HepG2 (cell line): ENCODE measurements around the gene SNRNP48. TPM values are rescaled to one million over a fixed set of nuclear protein-coding genes. Genes with fewer than 3 reads are reported as not detected.

Experiments used
- AGO2 ChIP-seq: fragments of 200-400 bp; formaldehyde crosslinking; optimal IDR thresholded peaks from 2 replicates; pipeline ENCODE3; 2017; ENCODE audit warnings: mild to moderate bottlenecking, low read depth, low read length, moderate library complexity
- ATF7-NPFF ChIP-seq: sonication (generic); formaldehyde crosslinking; IDR thresholded peaks from 2 replicates; pipeline ENCODE4 v1.8.1; 2023; ENCODE audit warnings: mild to moderate bottlenecking, low read depth, missing genetic modification reagents, moderate library complexity
- DMAP1 ChIP-seq: IDR thresholded peaks from 2 replicates; pipeline ENCODE4 v1.6.1; 2016
- GATAD2A ChIP-seq: IDR thresholded peaks from 2 replicates; pipeline ENCODE4 v1.6.1; 2016
- GTF2F1 ChIP-seq: fragments of 150-350 bp; IDR thresholded peaks from 2 replicates; pipeline ENCODE4 v1.6.1; 2014; ENCODE audit warnings: low read length
- KAT2B ChIP-seq: fragments of 150-350 bp; IDR thresholded peaks from 2 replicates; pipeline ENCODE4 v1.6.1; 2014; ENCODE audit warnings: low read depth, low read length, borderline replicate concordance
- KMT2B ChIP-seq: IDR thresholded peaks from 2 replicates; pipeline ENCODE4 v1.6.1; 2016; ENCODE audit warnings: missing genetic modification reagents, missing compliant biosample characterization
- MBNL3 ChIP-seq: fragments of 250-450 bp; sonication (Bioruptor Pico); conservative IDR thresholded peaks from 2 replicates; pipeline ENCODE4 v1.8.0; 2022; ENCODE audit warnings: mild to moderate bottlenecking, inconsistent platforms
- SETDB1 ChIP-seq: sonication (generic); formaldehyde crosslinking; IDR thresholded peaks from 2 replicates; pipeline ENCODE4 v1.5.1; 2020; ENCODE audit warnings: missing genetic modification reagents, mild to moderate bottlenecking, borderline replicate concordance
- YY1 ChIP-seq: IDR thresholded peaks from 2 replicates; pipeline ENCODE4 v1.6.1; 2011; ENCODE audit warnings: low read length, low read depth, moderate library complexity, mild to moderate bottlenecking; ENCODE audit not compliant: insufficient read depth, insufficient replicate concordance
- ZBTB20 ChIP-seq: sonication (generic); formaldehyde crosslinking; IDR thresholded peaks from 2 replicates; pipeline ENCODE4 v1.8.1; 2023; ENCODE audit warnings: missing genetic modification reagents, low read depth, mild to moderate bottlenecking, borderline replicate concordance
- ZMAT3 ChIP-seq: sonication (generic); formaldehyde crosslinking; conservative IDR thresholded peaks from 2 replicates; pipeline ENCODE4 v1.7.0; 2021; ENCODE audit warnings: missing genetic modification reagents
- ZNF253 ChIP-seq: sonication (generic); formaldehyde crosslinking; IDR thresholded peaks from 2 replicates; pipeline ENCODE4 v1.8.0; 2022; ENCODE audit warnings: mild to moderate bottlenecking, missing genetic modification reagents, borderline replicate concordance
- ZNF530 ChIP-seq: sonication (generic); formaldehyde crosslinking; IDR thresholded peaks from 2 replicates; pipeline ENCODE4 v1.5.0; 2020; ENCODE audit warnings: low read depth, mild to moderate bottlenecking, missing genetic modification reagents
- ZNF615 ChIP-seq: sonication (generic); formaldehyde crosslinking; IDR thresholded peaks from 2 replicates; pipeline ENCODE4 v1.5.0; 2020; ENCODE audit warnings: mild to moderate bottlenecking, missing genetic modification reagents, borderline replicate concordance
- ZNF781 ChIP-seq: sonication (generic); formaldehyde crosslinking; IDR thresholded peaks from 2 replicates; pipeline ENCODE4 v1.5.1; 2020; ENCODE audit warnings: borderline replicate concordance, mild to moderate bottlenecking, missing genetic modification reagents; ENCODE audit errors: not compliant biosample characterization
- ZNF790 ChIP-seq: sonication (generic); formaldehyde crosslinking; IDR thresholded peaks from 2 replicates; pipeline ENCODE4 v1.8.0; 2022; ENCODE audit warnings: missing genetic modification reagents, mild to moderate bottlenecking, borderline replicate concordance
- ZSCAN30 ChIP-seq: sonication (generic); formaldehyde crosslinking; IDR thresholded peaks from 2 replicates; pipeline ENCODE4 v1.5.0; 2020; ENCODE audit warnings: mild to moderate bottlenecking, missing genetic modification reagents
- ZZZ3 ChIP-seq: sonication (generic); formaldehyde crosslinking; IDR thresholded peaks from 2 replicates; pipeline ENCODE4 v1.4.0; 2020; ENCODE audit warnings: missing genetic modification reagents, mild to moderate bottlenecking, borderline replicate concordance
- polyA plus RNA-seq, 8 experiments: library from polyadenylated mRNA; depleted of rRNA in 3 of 8; stranded (reverse) in 7 of 8; unstranded in 1 of 8; fragments of >200 nt; fragmentation: Illumina TruSeq in 4 of 8; extraction: Trizol in 4 of 8; gene quantifications; 2 replicates each; pipeline versions ENCODE4 v1.2.1 to v1.2.3, GENCODE V29; 2011 to 2016; ENCODE audit warnings: low read depth in 4 of 8, missing spikeins in 1 of 8, mixed read lengths in 1 of 8; ENCODE audit not compliant: insufficient read depth in 1 of 8
- total RNA-seq, 5 experiments: library from RNA; depleted of rRNA; stranded (reverse); fragments of >200 nt; fragmentation: Illumina TruSeq; extraction: Trizol; gene quantifications; 2 replicates each; pipeline ENCODE4 v1.2.3, GENCODE V29; 2016; ENCODE audit warnings: low read depth in 1 of 5
- TF ChIP-seq, protein P1 (sequence below): sonication (generic); formaldehyde crosslinking; IDR thresholded peaks from 2 replicates; pipeline ENCODE4 v1.5.1; 2020; ENCODE audit warnings: missing genetic modification reagents, mild to moderate bottlenecking, borderline replicate concordance
- TF ChIP-seq, protein P2 (sequence below): sonication (generic); formaldehyde crosslinking; IDR thresholded peaks from 2 replicates; pipeline ENCODE4 v1.5.0; 2020; ENCODE audit warnings: missing genetic modification reagents
- TF ChIP-seq, protein P3 (sequence below): sonication (generic); formaldehyde crosslinking; IDR thresholded peaks from 2 replicates; pipeline ENCODE4 v1.8.0; 2022; ENCODE audit warnings: mild to moderate bottlenecking, missing genetic modification reagents, moderate library complexity
- TF ChIP-seq, protein P4 (sequence below): sonication (generic); formaldehyde crosslinking; IDR thresholded peaks from 2 replicates; pipeline ENCODE4 v1.5.0; 2020; ENCODE audit warnings: missing genetic modification reagents
- TF ChIP-seq, protein P5 (sequence below): IDR thresholded peaks from 2 replicates; pipeline ENCODE4 v1.6.1; 2016; ENCODE audit warnings: mild to moderate bottlenecking

The SNRNP48 gene
- total and polyA plus RNA-seq, 2 of the 13 experiments (the other 11 are each of a cell fraction or from before 2014, with no cell fraction given) = 17.5 to 47.5 TPM

DNA sequence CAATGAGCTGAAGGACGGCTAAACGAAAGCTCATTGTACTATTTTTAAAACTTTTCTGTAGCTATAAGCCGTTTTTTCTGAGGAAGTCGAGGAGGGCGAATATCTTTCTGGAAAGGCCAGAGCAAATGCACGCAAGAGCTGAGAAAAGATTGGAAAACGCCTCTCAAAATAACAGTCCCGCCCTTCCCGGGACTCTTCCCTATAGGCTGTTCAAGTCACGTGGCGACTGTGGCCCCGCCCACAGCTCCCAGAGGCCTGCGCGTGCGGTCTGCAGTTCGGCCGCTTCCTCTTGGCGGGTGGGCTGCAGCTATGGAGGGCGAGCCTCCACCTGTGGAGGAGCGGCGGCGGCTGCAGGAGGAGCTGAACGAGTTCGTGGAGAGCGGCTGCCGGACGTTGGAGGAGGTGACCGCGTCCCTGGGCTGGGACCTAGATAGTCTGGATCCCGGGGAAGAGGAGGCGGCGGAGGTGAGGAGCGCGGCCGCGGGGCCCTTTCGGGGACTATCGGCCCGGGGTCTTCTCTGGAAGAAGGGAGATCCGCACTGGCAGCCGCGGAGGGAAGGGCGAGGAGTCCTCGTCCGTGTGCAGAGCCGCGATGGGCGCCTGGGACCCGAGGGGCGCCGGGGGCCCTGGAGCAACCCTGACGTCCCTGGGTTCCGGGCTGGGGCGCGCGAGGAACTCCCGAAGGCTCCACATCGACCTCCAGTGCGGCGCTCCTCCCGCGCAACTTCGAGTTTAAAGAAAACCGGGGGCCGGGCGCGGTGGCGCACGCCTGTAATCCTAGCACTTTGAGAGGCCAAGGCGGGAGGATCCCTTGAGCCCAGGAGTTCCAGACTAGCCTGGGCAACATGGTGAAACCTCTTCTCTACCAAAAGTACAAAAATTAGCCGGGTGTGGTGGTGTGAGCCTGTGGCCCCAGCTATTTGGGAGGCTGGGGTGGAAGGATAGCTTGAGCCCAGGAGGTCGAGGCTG lies at the start of gene SNRNP48 (continued):
- no peak for TF ChIP-seq GTF2F1
- peak; percentile 73 for TF ChIP-seq ZNF781 (CRISPR knock-in tag)
- 0 out of 2 replicates have a peak, but pooled peaks have one; percentile 34 for TF ChIP-seq ZBTB20 (CRISPR knock-in tag)
- peak; percentile 87 for TF ChIP-seq DMAP1 (CRISPR knock-in tag)
- TF ChIP-seq ZNF530 (CRISPR knock-in tag) = no peak
- TF ChIP-seq, protein P1, sequence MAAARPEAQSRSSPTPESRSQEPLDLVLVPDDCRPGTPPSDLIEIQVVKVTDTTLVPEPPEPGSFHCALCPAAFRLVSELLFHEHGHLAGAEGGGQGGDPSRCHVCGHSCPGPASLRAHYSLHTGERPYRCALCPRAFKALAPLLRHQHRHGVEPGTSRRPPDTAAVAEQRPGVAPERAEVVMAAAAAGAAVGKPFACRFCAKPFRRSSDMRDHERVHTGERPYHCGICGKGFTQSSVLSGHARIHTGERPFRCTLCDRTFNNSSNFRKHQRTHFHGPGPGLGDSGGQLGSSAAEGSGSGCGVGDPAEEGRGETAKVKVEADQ (CRISPR knock-in tag) = no peak
- no peak for TF ChIP-seq KAT2B
- no peak for TF ChIP-seq MBNL3 (CRISPR knock-in tag)
- TF ChIP-seq ATF7-NPFF (CRISPR knock-in tag) = peak; percentile 89; the same call in 1 of the 2 replicates
- TF ChIP-seq, protein P2, sequence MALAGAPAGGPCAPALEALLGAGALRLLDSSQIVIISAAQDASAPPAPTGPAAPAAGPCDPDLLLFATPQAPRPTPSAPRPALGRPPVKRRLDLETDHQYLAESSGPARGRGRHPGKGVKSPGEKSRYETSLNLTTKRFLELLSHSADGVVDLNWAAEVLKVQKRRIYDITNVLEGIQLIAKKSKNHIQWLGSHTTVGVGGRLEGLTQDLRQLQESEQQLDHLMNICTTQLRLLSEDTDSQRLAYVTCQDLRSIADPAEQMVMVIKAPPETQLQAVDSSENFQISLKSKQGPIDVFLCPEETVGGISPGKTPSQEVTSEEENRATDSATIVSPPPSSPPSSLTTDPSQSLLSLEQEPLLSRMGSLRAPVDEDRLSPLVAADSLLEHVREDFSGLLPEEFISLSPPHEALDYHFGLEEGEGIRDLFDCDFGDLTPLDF = no peak; the same call in none of the 2 replicates
- peak; percentile 96 for TF ChIP-seq KMT2B (CRISPR knock-in tag)
- TF ChIP-seq AGO2 = peak; percentile 82
- TF ChIP-seq, protein P3, sequence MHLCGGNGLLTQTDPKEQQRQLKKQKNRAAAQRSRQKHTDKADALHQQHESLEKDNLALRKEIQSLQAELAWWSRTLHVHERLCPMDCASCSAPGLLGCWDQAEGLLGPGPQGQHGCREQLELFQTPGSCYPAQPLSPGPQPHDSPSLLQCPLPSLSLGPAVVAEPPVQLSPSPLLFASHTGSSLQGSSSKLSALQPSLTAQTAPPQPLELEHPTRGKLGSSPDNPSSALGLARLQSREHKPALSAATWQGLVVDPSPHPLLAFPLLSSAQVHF = 0 out of 2 replicates have a peak, but pooled peaks have one; percentile 61
- TF ChIP-seq, protein P4, sequence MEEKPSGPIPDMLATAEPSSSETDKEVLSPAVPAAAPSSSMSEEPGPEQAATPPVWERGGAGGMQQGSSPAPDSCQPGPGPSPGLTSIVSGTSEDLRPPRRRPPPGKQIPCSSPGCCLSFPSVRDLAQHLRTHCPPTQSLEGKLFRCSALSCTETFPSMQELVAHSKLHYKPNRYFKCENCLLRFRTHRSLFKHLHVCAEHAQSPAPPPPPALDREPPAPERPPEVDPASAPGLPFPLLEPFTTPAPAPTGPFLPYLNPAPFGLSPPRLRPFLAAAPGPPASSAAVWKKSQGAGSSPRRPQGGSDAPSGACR = no peak
- no peak; the same call in 1 of the 2 replicates for TF ChIP-seq ZNF253 (CRISPR knock-in tag)
- peak; percentile 92; the same call in 1 of the 2 replicates for TF ChIP-seq ZSCAN30 (CRISPR knock-in tag)
- TF ChIP-seq YY1 = peak; percentile 86
- peak; percentile 52; the same call in 1 of the 2 replicates for TF ChIP-seq GATAD2A (CRISPR knock-in tag)
- TF ChIP-seq ZZZ3 (CRISPR knock-in tag) = peak; percentile 65
- TF ChIP-seq ZNF615 = peak; percentile 66; the same call in 1 of the 2 replicates
- no peak for TF ChIP-seq ZMAT3
- TF ChIP-seq, protein P5, sequence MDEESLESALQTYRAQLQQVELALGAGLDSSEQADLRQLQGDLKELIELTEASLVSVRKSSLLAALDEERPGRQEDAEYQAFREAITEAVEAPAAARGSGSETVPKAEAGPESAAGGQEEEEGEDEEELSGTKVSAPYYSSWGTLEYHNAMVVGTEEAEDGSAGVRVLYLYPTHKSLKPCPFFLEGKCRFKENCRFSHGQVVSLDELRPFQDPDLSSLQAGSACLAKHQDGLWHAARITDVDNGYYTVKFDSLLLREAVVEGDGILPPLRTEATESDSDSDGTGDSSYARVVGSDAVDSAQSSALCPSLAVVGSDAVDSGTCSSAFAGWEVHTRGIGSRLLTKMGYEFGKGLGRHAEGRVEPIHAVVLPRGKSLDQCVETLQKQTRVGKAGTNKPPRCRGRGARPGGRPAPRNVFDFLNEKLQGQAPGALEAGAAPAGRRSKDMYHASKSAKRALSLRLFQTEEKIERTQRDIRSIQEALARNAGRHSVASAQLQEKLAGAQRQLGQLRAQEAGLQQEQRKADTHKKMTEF (CRISPR knock-in tag) = peak; percentile 88
- TF ChIP-seq ZNF790 (CRISPR knock-in tag) = peak; percentile 79; the same call in 1 of the 2 replicates
- no peak for TF ChIP-seq SETDB1 (CRISPR knock-in tag)
